ENCODE data around the gene TCF19.

DNA sequence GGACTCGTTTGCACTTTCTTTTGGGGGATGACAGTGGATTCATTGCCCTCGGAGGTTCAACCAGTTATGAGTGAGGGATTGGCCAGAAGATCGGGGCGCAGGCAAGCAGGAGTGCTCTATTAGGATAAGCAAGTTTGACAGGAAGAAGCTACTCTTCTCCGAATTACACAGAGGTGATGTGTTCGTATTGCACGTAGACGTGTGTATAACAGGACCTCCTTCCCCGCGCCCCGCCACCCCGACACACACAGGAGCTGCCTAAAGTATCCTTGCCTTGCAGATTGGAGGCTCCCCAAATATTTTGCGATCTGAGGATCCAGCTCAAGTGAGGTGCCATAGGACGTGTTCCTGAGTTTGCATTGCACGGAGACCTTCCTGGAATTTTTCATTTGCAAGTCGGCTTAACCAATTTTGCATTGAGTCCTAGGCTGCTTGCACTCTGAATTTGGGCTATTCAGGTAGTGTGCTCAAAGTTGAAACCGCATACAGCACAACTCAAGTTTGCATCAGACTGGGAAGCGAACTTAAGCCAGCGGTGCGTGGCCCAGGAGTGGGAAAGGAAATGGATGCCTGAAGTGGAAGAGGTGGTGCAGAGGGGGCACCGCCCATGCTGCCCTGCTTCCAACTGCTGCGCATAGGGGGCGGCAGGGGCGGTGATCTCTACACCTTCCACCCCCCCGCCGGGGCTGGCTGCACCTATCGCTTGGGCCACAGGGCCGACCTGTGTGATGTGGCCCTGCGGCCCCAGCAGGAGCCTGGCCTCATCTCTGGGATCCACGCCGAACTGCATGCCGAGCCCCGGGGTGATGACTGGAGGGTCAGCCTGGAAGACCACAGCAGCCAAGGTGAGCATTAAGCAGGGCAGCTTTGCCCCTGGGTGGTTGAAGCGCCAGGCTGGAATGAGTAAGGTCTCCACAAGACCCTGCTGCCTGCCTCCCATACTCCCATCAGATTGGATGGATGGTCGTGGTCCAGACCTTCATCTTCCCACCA, 770 bp downstream of the TCF19 start:
- TF ChIP-seq POLR2A (IDR thresholded peaks at IDR 0.05), result no peak
- TF ChIP-seq, protein P1, sequence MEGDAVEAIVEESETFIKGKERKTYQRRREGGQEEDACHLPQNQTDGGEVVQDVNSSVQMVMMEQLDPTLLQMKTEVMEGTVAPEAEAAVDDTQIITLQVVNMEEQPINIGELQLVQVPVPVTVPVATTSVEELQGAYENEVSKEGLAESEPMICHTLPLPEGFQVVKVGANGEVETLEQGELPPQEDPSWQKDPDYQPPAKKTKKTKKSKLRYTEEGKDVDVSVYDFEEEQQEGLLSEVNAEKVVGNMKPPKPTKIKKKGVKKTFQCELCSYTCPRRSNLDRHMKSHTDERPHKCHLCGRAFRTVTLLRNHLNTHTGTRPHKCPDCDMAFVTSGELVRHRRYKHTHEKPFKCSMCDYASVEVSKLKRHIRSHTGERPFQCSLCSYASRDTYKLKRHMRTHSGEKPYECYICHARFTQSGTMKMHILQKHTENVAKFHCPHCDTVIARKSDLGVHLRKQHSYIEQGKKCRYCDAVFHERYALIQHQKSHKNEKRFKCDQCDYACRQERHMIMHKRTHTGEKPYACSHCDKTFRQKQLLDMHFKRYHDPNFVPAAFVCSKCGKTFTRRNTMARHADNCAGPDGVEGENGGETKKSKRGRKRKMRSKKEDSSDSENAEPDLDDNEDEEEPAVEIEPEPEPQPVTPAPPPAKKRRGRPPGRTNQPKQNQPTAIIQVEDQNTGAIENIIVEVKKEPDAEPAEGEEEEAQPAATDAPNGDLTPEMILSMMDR (IDR thresholded peaks at IDR 0.05), result no peak
